Measurements from ENCODE around the gene ITIH4. TPM values are rescaled to one million over a fixed set of nuclear protein-coding genes. Genes with fewer than 3 reads are reported as not detected.

The ITIH4 gene
- total and polyA plus RNA-seq, 2 of the 13 experiments (the other 11 are each of a cell fraction or from before 2014, with no cell fraction given) = 2.7 to 5.3 TPM

- TF ChIP-seq ZNF446 (CRISPR knock-in tag; IDR thresholded peaks at IDR 0.05) = no peak
- no peak for TF ChIP-seq ZNF577 (CRISPR knock-in tag; IDR thresholded peaks at IDR 0.05; ENCODE audit: borderline replicate concordance, low read depth)
- TF ChIP-seq ZNF20 (CRISPR knock-in tag; IDR thresholded peaks at IDR 0.05) = no peak
- no peak for TF ChIP-seq ZKSCAN5 (CRISPR knock-in tag; IDR thresholded peaks at IDR 0.05)
- no peak for TF ChIP-seq KAT8 (CRISPR knock-in tag; IDR thresholded peaks at IDR 0.05)
- TF ChIP-seq GMEB2 (CRISPR knock-in tag; IDR thresholded peaks at IDR 0.05; ENCODE audit: low read depth) = no peak
- TF ChIP-seq KLF13 (CRISPR knock-in tag; IDR thresholded peaks at IDR 0.05) = no peak
- no peak for TF ChIP-seq ZMAT5 (CRISPR knock-in tag; IDR thresholded peaks at IDR 0.05; ENCODE audit: borderline replicate concordance, low read depth)
- TF ChIP-seq EEA1 (CRISPR knock-in tag; IDR thresholded peaks at IDR 0.05; ENCODE audit: borderline replicate concordance) = no peak
- TF ChIP-seq NR2F2 (IDR thresholded peaks at IDR 0.05; ENCODE audit: borderline replicate concordance, low read depth) = 0 out of 2 replicates have a peak, but pooled peaks have one; percentile 13
- no peak for TF ChIP-seq NFRKB (IDR thresholded peaks at IDR 0.05)
- no peak for TF ChIP-seq ZNF816 (CRISPR knock-in tag; IDR thresholded peaks at IDR 0.05; ENCODE audit: borderline replicate concordance)
- no peak for TF ChIP-seq ZNF576 (CRISPR knock-in tag; IDR thresholded peaks at IDR 0.05)
- TF ChIP-seq KLF15 (CRISPR knock-in tag; IDR thresholded peaks at IDR 0.05; ENCODE audit: borderline replicate concordance) = no peak
- no peak for TF ChIP-seq SOX13 (IDR thresholded peaks at IDR 0.05)
- TF ChIP-seq SOX13 (CRISPR knock-in tag; conservative IDR thresholded peaks at IDR 0.05 in 1 of 2, IDR thresholded peaks at IDR 0.05 in 1 of 2) = no peak
- no peak for TF ChIP-seq ZNF746 (CRISPR knock-in tag; IDR thresholded peaks at IDR 0.05)
- no peak for TF ChIP-seq TEAD2 (CRISPR knock-in tag; IDR thresholded peaks at IDR 0.05)
- TF ChIP-seq ARID2 (CRISPR knock-in tag; IDR thresholded peaks at IDR 0.05; ENCODE audit: borderline replicate concordance) = no peak
- no peak for TF ChIP-seq CCDC6 (CRISPR knock-in tag; IDR thresholded peaks at IDR 0.05)
- no peak for TF ChIP-seq ZNF17 (CRISPR knock-in tag; IDR thresholded peaks at IDR 0.05)
- 0 out of 2 replicates have a peak, but pooled peaks have one; percentile 22 for TF ChIP-seq DRAP1 (CRISPR knock-in tag; IDR thresholded peaks at IDR 0.05)
- no peak for TF ChIP-seq CEBPZ (IDR thresholded peaks at IDR 0.05; ENCODE audit: low read length)
- no peak for TF ChIP-seq ZNF367 (CRISPR knock-in tag; IDR thresholded peaks at IDR 0.05; ENCODE audit: borderline replicate concordance)
Measured at GRCh38 chr3:52787672-52788625, 42.5 kb downstream of the ITIH4 start (continued).

All from HepG2 (cell line).